ENCODE data around the gene HLTF. TPM values are rescaled to one million over a fixed set of nuclear protein-coding genes. Genes with fewer than 3 reads are reported as not detected.

The HLTF gene
- total and polyA plus RNA-seq, 4 experiments from 2014 or later: 15.0 to 22.8 (median 18.6) TPM

DNA sequence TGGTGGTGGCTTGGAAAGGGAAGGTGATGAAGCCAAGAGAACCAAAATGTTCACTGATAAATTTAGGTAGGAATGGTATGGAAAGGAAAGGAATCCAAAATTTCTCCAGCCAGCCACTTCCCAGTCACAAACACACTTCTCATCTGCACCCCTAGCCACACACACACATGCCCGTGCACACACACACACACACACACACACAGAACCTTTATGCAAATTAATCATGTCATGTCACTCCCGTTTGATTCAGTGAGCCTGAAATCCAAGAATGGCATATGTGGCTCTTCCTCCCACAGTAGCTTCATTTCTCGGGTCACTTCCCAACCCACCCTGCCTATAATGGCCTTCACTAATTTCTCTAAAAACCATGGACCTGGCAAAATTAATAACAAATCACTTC lies 3.1 kb upstream of the HLTF start:
- H3K27me3 Mint-ChIP-seq: no peaks in the 10 kb centered on the region
- H3K27ac Mint-ChIP-seq: no peak overlapping the region
- intact Hi-C loops (cut with micrococcal nuclease): no loop called here
- peaks cover 17% of the 10 kb centered on the region for H3K4me1 ChIP-seq (ENCODE audit: insufficient read depth, low read length)
- no peaks in the 10 kb centered on the region for H3K9me3 Mint-ChIP-seq
- DNase-seq: no peak
- CTCF ChIA-PET (ENCODE audit: partially characterized antibody): interaction anchor here (1.5 kb wide), 1 partner anchor 98 kb away, joined by 3 read pairs; the partner anchor contains the start of gene GYG1
- H3K36me3 ChIP-seq (ENCODE audit: insufficient read depth, low read length): no peaks in the 10 kb centered on the region
- H3K9me3 ChIP-seq (ENCODE audit: control insufficient read depth in 1 of 2, low read length in 2 of 2): no peaks in the 10 kb centered on the region
- H3K36me3 Mint-ChIP-seq: peaks cover 0 to 6% of the 10 kb centered on the region in 2 donors
- no peak overlapping the region for H3K27ac ChIP-seq (ENCODE audit: low read depth, low read length)
- POLR2A ChIA-PET (ENCODE audit: partially characterized antibody): no interaction called here
- peaks cover 10 to 24% (median 15%) of the 10 kb centered on the region in 4 donors for H3K4me1 Mint-ChIP-seq
- H3K4me3 ChIP-seq (ENCODE audit: low read length in 2 of 2): no peak overlapping the region
- no peak overlapping the region for H3K4me3 Mint-ChIP-seq
- H3K27me3 ChIP-seq (ENCODE audit: insufficient read depth, low read length): no peaks in the 10 kb centered on the region

DNA sequence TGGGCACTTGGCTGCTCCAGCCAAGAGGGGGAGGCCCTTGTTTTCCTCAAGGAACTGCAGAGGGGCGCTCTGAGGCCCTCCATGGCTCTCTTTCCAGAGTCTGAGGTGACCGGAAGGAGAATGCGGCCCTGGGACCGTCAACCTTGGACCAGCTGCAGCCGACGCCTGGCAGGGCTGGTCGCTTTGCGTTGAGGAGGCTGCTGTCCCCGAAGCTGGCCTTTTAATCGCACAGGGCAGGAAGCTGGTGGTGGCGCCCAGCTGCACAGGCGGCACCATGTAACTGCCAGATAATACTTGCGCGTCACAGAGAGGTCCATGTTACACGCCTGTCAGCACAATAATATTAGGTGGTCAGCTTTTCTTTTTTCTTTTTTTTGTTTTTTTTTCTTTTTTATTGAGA lies 875 bp upstream of the HLTF start:
- Mint-ChIP-seq H3K27ac (peak overlapping the region in 1 of 7 donors; percentile 37), H3K9me3 (no peaks in the 10 kb centered on the region), H3K4me3 (peak overlapping the region in 1 of 8 donors; percentile 97), H3K36me3 (peaks cover 0 to 6% of the 10 kb centered on the region in 2 donors), H3K27me3 (no peaks in the 10 kb centered on the region), H3K4me1 (peaks cover 12 to 25% (median 16%) of the 10 kb centered on the region in 4 donors)
- Histone ChIP-seq H3K9me3 (ENCODE audit: control insufficient read depth in 1 of 2, low read length in 2 of 2) (no peaks in the 10 kb centered on the region), H3K27me3 (ENCODE audit: insufficient read depth, low read length) (no peaks in the 10 kb centered on the region), H3K4me1 (ENCODE audit: insufficient read depth, low read length) (peaks cover 19% of the 10 kb centered on the region), H3K36me3 (ENCODE audit: insufficient read depth, low read length) (no peaks in the 10 kb centered on the region), H3K27ac (ENCODE audit: low read depth, low read length) (no peak overlapping the region), H3K4me3 (ENCODE audit: low read length in 2 of 2) (no peak overlapping the region)
- ChIA-PET CTCF (ENCODE audit: partially characterized antibody) (interaction anchor here (0.9 kb wide), 1 partner anchor 15 kb away, joined by 4 read pairs; no protein-coding TSS in a partner anchor), POLR2A (ENCODE audit: partially characterized antibody) (interaction anchor here (0.5 to 2.0 kb wide), 5 partner anchors 21 to 664 kb away, joined by 3 to 9 read pairs (median 4); partner anchors contain the start of genes GYG1 and HPS3)
- intact Hi-C loops (cut with micrococcal nuclease): no loop called here
- DNase-seq: no peak

DNA sequence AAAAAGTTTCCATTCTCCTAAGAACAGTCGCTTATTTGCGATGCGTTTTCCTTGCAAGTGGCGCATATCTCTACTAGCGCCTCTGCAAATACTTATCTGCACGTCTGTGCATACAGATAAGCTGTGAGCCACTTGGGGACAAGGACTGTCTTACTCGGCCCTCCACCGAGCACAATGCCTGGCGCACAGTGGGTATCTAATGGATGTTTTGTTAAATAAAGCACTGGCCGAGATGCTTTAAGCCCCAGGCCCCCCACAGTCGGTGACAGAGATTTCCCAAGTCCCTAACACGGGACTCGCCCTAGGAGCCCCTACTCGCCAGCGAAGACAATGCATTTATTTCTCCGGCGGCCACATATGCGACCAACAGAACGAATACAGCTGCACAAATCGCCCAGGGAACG lies 503 bp downstream of the HLTF start:
- CTCF ChIA-PET (ENCODE audit: partially characterized antibody): interaction anchor here (0.6 kb wide), 1 partner anchor 573 kb away, joined by 3 read pairs; no protein-coding TSS in a partner anchor

DNA sequence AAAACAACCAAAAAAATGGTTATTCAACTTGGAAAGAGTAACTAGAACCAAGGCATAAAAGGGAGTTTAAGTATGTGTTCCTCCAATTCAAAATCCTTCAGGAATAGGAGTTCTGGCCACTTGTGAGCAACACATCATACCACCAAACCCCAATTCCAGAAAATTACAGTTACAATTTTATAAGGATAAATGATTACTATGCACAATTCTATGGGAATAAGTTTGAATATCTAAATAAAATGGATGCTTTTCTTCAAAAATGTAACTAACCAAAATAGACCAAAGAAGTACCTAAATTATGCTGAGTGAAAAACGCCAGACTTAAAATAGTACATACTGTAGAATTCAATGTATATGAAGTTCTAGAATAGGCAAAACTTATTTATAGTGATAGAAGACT lies 4.6 kb downstream of the HLTF start:
- H3K27ac Mint-ChIP-seq: no peak overlapping the region
- H3K4me3 ChIP-seq (ENCODE audit: low read length in 2 of 2): no peak overlapping the region
- ChIA-PET CTCF (ENCODE audit: partially characterized antibody) (no interaction called here), POLR2A (ENCODE audit: partially characterized antibody) (no interaction called here)
- no peak overlapping the region for H3K27ac ChIP-seq (ENCODE audit: low read depth, low read length)
- peak overlapping the region in 1 of 8 donors; percentile 2 for H3K4me3 Mint-ChIP-seq
- no peak for DNase-seq
- H3K4me1 Mint-ChIP-seq: peaks cover 16 to 24% (median 17%) of the 10 kb centered on the region in 4 donors
- intact Hi-C loops (cut with micrococcal nuclease): no loop called here
- H3K27me3 ChIP-seq (ENCODE audit: insufficient read depth, low read length): no peaks in the 10 kb centered on the region
- peaks cover 16% of the 10 kb centered on the region for H3K4me1 ChIP-seq (ENCODE audit: insufficient read depth, low read length)
- peaks cover 0 to 12% of the 10 kb centered on the region in 2 donors for H3K36me3 Mint-ChIP-seq
- H3K9me3 Mint-ChIP-seq: no peaks in the 10 kb centered on the region
- no peaks in the 10 kb centered on the region for H3K27me3 Mint-ChIP-seq
- H3K36me3 ChIP-seq (ENCODE audit: insufficient read depth, low read length): no peaks in the 10 kb centered on the region
- no peaks in the 10 kb centered on the region for H3K9me3 ChIP-seq (ENCODE audit: control insufficient read depth in 1 of 2, low read length in 2 of 2)

More for the DNA sequence above, 503 bp downstream of the HLTF start:
- peaks cover 19% of the 10 kb centered on the region for H3K4me1 ChIP-seq (ENCODE audit: insufficient read depth, low read length)
- intact Hi-C loops (cut with micrococcal nuclease): loop anchor here (1.0 kb wide), 3 partner anchors 43 to 666 kb away; partner anchors contain the start of genes COMMD2, GYG1 and HPS3
- Mint-ChIP-seq H3K36me3 (peaks cover 0 to 6% of the 10 kb centered on the region in 2 donors), H3K27ac (peak overlapping the region; percentile 54 to 94 (median 93)), H3K27me3 (no peaks in the 10 kb centered on the region), H3K4me1 (peaks cover 13 to 25% (median 16%) of the 10 kb centered on the region in 4 donors), H3K9me3 (no peaks in the 10 kb centered on the region), H3K4me3 (peak overlapping the region; percentile 90 to 99 (median 97))
- POLR2A ChIA-PET (ENCODE audit: partially characterized antibody): interaction anchor here (1.1 to 2.0 kb wide), 2 partner anchors 44 to 94 kb away, joined by 4 to 8 read pairs; partner anchors contain the start of genes GYG1 and HPS3
- no peaks in the 10 kb centered on the region for H3K9me3 ChIP-seq (ENCODE audit: control insufficient read depth in 1 of 2, low read length in 2 of 2)
- peak in 4 of 5 donors; percentile 27 to 53 (median 34) for DNase-seq
- H3K4me3 ChIP-seq (ENCODE audit: low read length in 2 of 2): peak overlapping the region; percentile 73 to 99
- H3K27me3 ChIP-seq (ENCODE audit: insufficient read depth, low read length): no peaks in the 10 kb centered on the region
- H3K36me3 ChIP-seq (ENCODE audit: insufficient read depth, low read length): no peaks in the 10 kb centered on the region
- peak overlapping the region; percentile 46 for H3K27ac ChIP-seq (ENCODE audit: low read depth, low read length)

DNA sequence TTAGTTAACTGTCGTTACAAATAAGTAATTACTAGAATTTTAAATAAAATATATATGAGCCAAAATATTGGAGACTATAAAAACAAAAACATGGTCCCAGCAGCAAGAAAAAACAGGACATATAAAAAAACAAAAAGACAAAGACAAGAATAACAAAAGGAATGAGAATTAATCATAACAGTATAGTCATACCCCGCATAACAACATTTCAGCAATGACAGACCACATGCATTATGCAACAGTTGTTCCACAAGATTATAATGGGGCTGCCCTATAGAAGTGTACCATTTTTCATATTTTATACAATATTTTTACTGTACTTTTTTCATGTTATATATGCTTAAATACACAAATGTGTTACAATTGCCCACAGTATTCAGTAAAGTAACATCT lies 5.6 kb downstream of the HLTF start:
- H3K36me3 ChIP-seq (ENCODE audit: insufficient read depth, low read length): no peaks in the 10 kb centered on the region
- CTCF ChIA-PET (ENCODE audit: partially characterized antibody): no interaction called here
- intact Hi-C loops (cut with micrococcal nuclease): no loop called here

DNA sequence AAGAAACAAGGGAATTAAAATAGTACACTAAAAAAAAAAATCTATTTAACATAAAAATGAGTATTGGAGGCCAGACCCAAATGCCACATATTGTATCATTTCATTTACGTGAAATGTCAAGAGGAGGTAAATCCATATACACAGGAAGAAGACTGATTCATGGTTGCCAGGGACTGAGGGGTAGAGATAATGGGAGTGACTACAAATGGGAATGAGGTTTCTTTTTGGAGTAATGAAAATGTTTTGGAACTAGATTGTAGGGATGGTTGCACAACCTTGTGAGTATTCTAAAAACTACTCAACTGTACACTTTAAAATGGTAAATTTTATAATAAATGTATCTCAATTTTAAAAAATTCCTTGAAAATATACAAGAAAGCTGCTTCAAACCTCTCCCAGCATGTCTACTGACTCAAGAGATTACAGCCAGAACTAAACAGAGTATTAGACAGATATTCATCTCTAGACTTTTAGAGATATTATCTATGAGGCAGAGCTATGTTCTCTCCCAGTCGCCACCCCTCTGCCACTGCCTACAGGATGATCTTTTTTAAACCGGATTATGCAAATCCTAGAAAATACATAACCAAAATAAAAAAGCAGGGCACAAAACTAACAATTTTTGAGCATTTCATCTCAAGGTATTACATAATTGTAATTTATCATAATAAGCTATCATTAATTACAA lies 6.2 kb downstream of the HLTF start:
- ChIA-PET CTCF (ENCODE audit: partially characterized antibody) (no interaction called here), POLR2A (ENCODE audit: partially characterized antibody) (no interaction called here)
- Mint-ChIP-seq H3K4me1 (peaks cover 7 to 13% (median 9%) of the 10 kb centered on the region in 4 donors), H3K27ac (no peak overlapping the region), H3K36me3 (peaks cover under 1 to 8% of the 10 kb centered on the region in 2 donors), H3K4me3 (no peak overlapping the region), H3K27me3 (no peaks in the 10 kb centered on the region), H3K9me3 (no peaks in the 10 kb centered on the region)
- no peaks in the 10 kb centered on the region for H3K36me3 ChIP-seq (ENCODE audit: insufficient read depth, low read length)
- H3K27me3 ChIP-seq (ENCODE audit: insufficient read depth, low read length): no peaks in the 10 kb centered on the region
- DNase-seq: no peak
- H3K9me3 ChIP-seq (ENCODE audit: control insufficient read depth in 1 of 2, low read length in 2 of 2): no peaks in the 10 kb centered on the region
- H3K4me3 ChIP-seq (ENCODE audit: low read length in 2 of 2): no peak overlapping the region
- intact Hi-C loops (cut with micrococcal nuclease): no loop called here
- peaks cover 9% of the 10 kb centered on the region for H3K4me1 ChIP-seq (ENCODE audit: insufficient read depth, low read length)
- H3K27ac ChIP-seq (ENCODE audit: low read depth, low read length): no peak overlapping the region

More for the DNA sequence above, 5.6 kb downstream of the HLTF start:
- Mint-ChIP-seq H3K4me1 (peaks cover 13 to 16% (median 13%) of the 10 kb centered on the region in 4 donors), H3K36me3 (peaks cover 0 to 6% of the 10 kb centered on the region in 2 donors), H3K27ac (no peak overlapping the region), H3K4me3 (no peak overlapping the region), H3K27me3 (no peaks in the 10 kb centered on the region), H3K9me3 (no peaks in the 10 kb centered on the region)
- Histone ChIP-seq H3K27ac (ENCODE audit: low read depth, low read length) (no peak overlapping the region), H3K9me3 (ENCODE audit: control insufficient read depth in 1 of 2, low read length in 2 of 2) (no peaks in the 10 kb centered on the region), H3K27me3 (ENCODE audit: insufficient read depth, low read length) (no peaks in the 10 kb centered on the region), H3K4me1 (ENCODE audit: insufficient read depth, low read length) (peaks cover 14% of the 10 kb centered on the region), H3K4me3 (ENCODE audit: low read length in 2 of 2) (no peak overlapping the region)
- no peak for DNase-seq
- POLR2A ChIA-PET (ENCODE audit: partially characterized antibody): no interaction called here

DNA sequence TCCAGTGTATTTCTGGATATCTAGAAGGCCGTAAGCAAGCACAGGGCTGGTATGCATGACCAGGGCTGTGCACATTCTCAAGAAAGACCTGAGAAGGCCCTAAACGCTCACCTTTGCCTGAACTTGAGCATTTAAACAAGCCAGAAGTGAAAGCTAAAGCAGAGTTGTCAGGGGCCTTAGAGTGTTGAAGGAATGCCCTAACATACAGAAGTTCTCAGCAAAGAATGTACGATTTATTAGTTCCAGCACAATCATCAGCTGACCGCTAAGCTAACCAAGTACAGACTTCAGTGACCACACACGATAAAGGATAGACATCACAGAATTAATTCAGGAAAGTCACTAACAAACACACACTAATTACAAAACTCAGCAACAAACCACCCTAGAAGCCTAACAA lies 8.7 kb downstream of the HLTF start:
- H3K4me1 ChIP-seq (ENCODE audit: insufficient read depth, low read length): no peaks in the 10 kb centered on the region
- no peak overlapping the region for H3K4me3 Mint-ChIP-seq

More for the DNA sequence above, 8.7 kb downstream of the HLTF start:
- no peaks in the 10 kb centered on the region for H3K9me3 Mint-ChIP-seq
- intact Hi-C loops (cut with micrococcal nuclease): no loop called here
- no peaks in the 10 kb centered on the region for H3K27me3 Mint-ChIP-seq
- Histone ChIP-seq H3K9me3 (ENCODE audit: control insufficient read depth in 1 of 2, low read length in 2 of 2) (no peaks in the 10 kb centered on the region), H3K36me3 (ENCODE audit: insufficient read depth, low read length) (no peaks in the 10 kb centered on the region), H3K27ac (ENCODE audit: low read depth, low read length) (no peak overlapping the region), H3K4me3 (ENCODE audit: low read length in 2 of 2) (no peak overlapping the region), H3K27me3 (ENCODE audit: insufficient read depth, low read length) (no peaks in the 10 kb centered on the region)
- no peak for DNase-seq
- ChIA-PET CTCF (ENCODE audit: partially characterized antibody) (interaction anchor here (1.4 kb wide), 1 partner anchor 42 kb away, joined by 3 read pairs; no protein-coding TSS in a partner anchor), POLR2A (ENCODE audit: partially characterized antibody) (no interaction called here)
- peak overlapping the region in 1 of 7 donors; percentile 8 for H3K27ac Mint-ChIP-seq
- H3K4me1 Mint-ChIP-seq: peaks cover 0 to 8% (median 2%) of the 10 kb centered on the region in 4 donors
- peaks cover 10 to 18% of the 10 kb centered on the region in 2 donors for H3K36me3 Mint-ChIP-seq

All from CD4-positive, alpha-beta memory T cell (primary cell).